SK-N-SH (cell line): Measurements from ENCODE around the gene TIMM23. TPM values are rescaled to one million over a fixed set of nuclear protein-coding genes. Genes with fewer than 3 reads are reported as not detected.

Experiments used
- CTCF ChIA-PET: fragments of 300-600, 350-600 bp; formaldehyde crosslinking; extraction: SDS; loops from one replicate; lab custom pipeline; 2021; lab: Yijun Ruan, JAX
- POLR2A ChIA-PET: fragments of 350-600 bp; sonication (Branson Sonifier 250); formaldehyde crosslinking; extraction: SDS; loops from one replicate; lab custom pipeline; 2020; ENCODE audit warnings: antibody characterized with exemption, inconsistent platforms; lab: Yijun Ruan, JAX
- DNase-seq: peaks from one replicate; pipeline ENCODE4 v3.0.0; 2012
- H2AFZ ChIP-seq: fragments of 200-600 bp; sonication (generic); 2 replicates; pipeline ENCODE4 v1.8.1; 2016; ENCODE audit warnings: antibody characterized with exemption, mild to moderate bottlenecking, low read depth
- H3F3A ChIP-seq: fragments of 200-600 bp; sonication (generic); replicated peaks from 2 replicates; pipeline ENCODE3; 2016; ENCODE audit warnings: antibody characterized with exemption, mild to moderate bottlenecking; ENCODE audit not compliant: insufficient read depth
- H3K27ac ChIP-seq, 2 experiments: fragments of 200-500 bp in 1 of 2; fragments of 200-600 bp in 1 of 2; sonication (Bioruptor generic) in 1 of 2; sonication (generic), shearing (Covaris generic) in 1 of 2; 2 replicates each; pipeline versions ENCODE4 v1.5.1 to v1.6.1; 2014 to 2016; ENCODE audit warnings: low read depth in 2 of 2, inconsistent platforms in 1 of 2, low read length in 1 of 2, mild to moderate bottlenecking in 1 of 2, mixed read lengths in 1 of 2
- H3K27me3 ChIP-seq: fragments of 200-600 bp; sonication (generic), shearing (Covaris generic); 2 replicates; pipeline ENCODE4 v1.6.1; 2016; ENCODE audit warnings: mixed run types; ENCODE audit not compliant: insufficient read depth
- H3K36me3 ChIP-seq, 2 experiments: fragments of 200-500 bp in 1 of 2; fragments of 200-600 bp in 1 of 2; sonication (Bioruptor generic) in 1 of 2; sonication (generic) in 1 of 2; replicated peaks in 1 of 2; 2 replicates each; pipeline versions ENCODE3 to v1.5.1; 2014 to 2016; ENCODE audit warnings: low read length in 1 of 2, mild to moderate bottlenecking in 1 of 2; ENCODE audit not compliant: insufficient read depth in 2 of 2, control insufficient read depth in 1 of 2
- H3K4me1 ChIP-seq, 2 experiments: fragments of 200-500 bp in 1 of 2; fragments of 200-600 bp in 1 of 2; sonication (Bioruptor generic) in 1 of 2; sonication (generic), shearing (Covaris generic) in 1 of 2; 2 replicates each; pipeline versions ENCODE4 v1.5.1 to v1.6.1; 2014 to 2016; ENCODE audit warnings: low read depth in 1 of 2, low read length in 1 of 2, mixed run types in 1 of 2; ENCODE audit not compliant: insufficient read depth in 2 of 2, control insufficient read depth in 1 of 2
- H3K4me2 ChIP-seq: fragments of 200-600 bp; sonication (generic), shearing (Covaris generic); 2 replicates; pipeline ENCODE4 v1.6.1; 2017; ENCODE audit warnings: mixed run types
- H3K4me3 ChIP-seq, 2 experiments: fragments of 200-500 bp in 1 of 2; fragments of 200-600 bp in 1 of 2; sonication (Bioruptor generic) in 1 of 2; sonication (generic), shearing (Covaris generic) in 1 of 2; 2 replicates each; pipeline versions ENCODE4 v1.5.1 to v1.8.1; 2014 to 2016; ENCODE audit warnings: low read depth in 2 of 2, inconsistent platforms in 1 of 2, low read length in 1 of 2, mild to moderate bottlenecking in 1 of 2, mixed read lengths in 1 of 2, moderate library complexity in 1 of 2
- H3K79me2 ChIP-seq: fragments of 200-600 bp; sonication (generic); 2 replicates; pipeline ENCODE4 v1.8.1; 2017; ENCODE audit warnings: mild to moderate bottlenecking; ENCODE audit not compliant: insufficient read depth
- H3K9ac ChIP-seq: fragments of 200-600 bp; sonication (generic); 2 replicates; pipeline ENCODE4 v1.6.1; 2017; ENCODE audit warnings: mixed run types
- H3K9me2 ChIP-seq: fragments of 200-600 bp; sonication (generic); 2 replicates; pipeline ENCODE4 v1.6.1; 2017; ENCODE audit warnings: mixed run types
- H3K9me3 ChIP-seq: fragments of 200-600 bp; sonication (generic); 2 replicates; pipeline ENCODE4 v1.6.1; 2017; ENCODE audit warnings: mixed run types, mild to moderate bottlenecking, moderate library complexity
- H4K20me1 ChIP-seq: fragments of 200-600 bp; sonication (generic); 2 replicates; pipeline ENCODE4 v1.6.1; 2017; ENCODE audit warnings: mild to moderate bottlenecking, mixed run types; ENCODE audit not compliant: insufficient read depth
- CHD2 ChIP-seq: fragments of 150-350 bp; IDR thresholded peaks from 2 replicates; pipeline ENCODE4 v1.6.1; 2018; ENCODE audit warnings: low read length; ENCODE audit not compliant: partially characterized antibody
- ELF1 ChIP-seq: IDR thresholded peaks from 2 replicates; pipeline ENCODE4 v1.4.0; 2012
- EP300 ChIP-seq, 2 experiments: IDR thresholded peaks; 2 replicates each; pipeline versions ENCODE4 v1.4.0 to v1.6.1; 2012; ENCODE audit warnings: borderline replicate concordance in 1 of 2, low read depth in 1 of 2, low read length in 1 of 2
- EZH2phosphoT487 ChIP-seq: fragments of 200-600 bp; sonication (generic); IDR thresholded peaks from 2 replicates; pipeline ENCODE4 v1.6.1; 2017; ENCODE audit warnings: low read depth, mixed run types, mild to moderate bottlenecking, antibody characterized with exemption, moderate library complexity, borderline replicate concordance
- FOSL2 ChIP-seq: IDR thresholded peaks from 2 replicates; pipeline ENCODE4 v1.4.0; 2012; ENCODE audit warnings: low read depth, mild to moderate bottlenecking, moderate library complexity, borderline replicate concordance
- FOXJ3 ChIP-seq: sonication (generic); formaldehyde crosslinking; IDR thresholded peaks from 2 replicates; pipeline ENCODE4 v1.5.1; 2020; ENCODE audit warnings: mild to moderate bottlenecking, missing genetic modification reagents
- FOXM1 ChIP-seq: IDR thresholded peaks from 2 replicates; pipeline ENCODE4 v1.4.0; 2012; ENCODE audit warnings: low read depth, mild to moderate bottlenecking
- IRF3 ChIP-seq: fragments of 150-350 bp; IDR thresholded peaks from 2 replicates; pipeline ENCODE4 v1.6.1; 2016; ENCODE audit warnings: mild to moderate bottlenecking, low read depth, low read length
- NFIC ChIP-seq: IDR thresholded peaks from 2 replicates; pipeline ENCODE4 v1.4.0; 2012; ENCODE audit warnings: borderline replicate concordance
- NRF1 ChIP-seq: IDR thresholded peaks from 2 replicates; pipeline ENCODE4 v1.6.1; 2012; ENCODE audit warnings: low read depth, mild to moderate bottlenecking, low read length
- PBX3 ChIP-seq: IDR thresholded peaks from 2 replicates; pipeline ENCODE4; 2012
- POLR2AphosphoS5 ChIP-seq: IDR thresholded peaks from 2 replicates; pipeline ENCODE4 v1.6.1; 2012; ENCODE audit warnings: low read depth, low read length
- RAD21 ChIP-seq: IDR thresholded peaks from 2 replicates; pipeline ENCODE4 v1.6.1; 2012; ENCODE audit warnings: mild to moderate bottlenecking, low read length
- REST ChIP-seq: IDR thresholded peaks from 2 replicates; pipeline ENCODE4 v1.6.1; 2012; ENCODE audit warnings: mild to moderate bottlenecking, low read depth, low read length, moderate library complexity
- RXRA ChIP-seq: IDR thresholded peaks from 2 replicates; pipeline ENCODE4 v1.4.0; 2012; ENCODE audit warnings: low read depth, mild to moderate bottlenecking, borderline replicate concordance
- SMC3 ChIP-seq: IDR thresholded peaks from 2 replicates; pipeline ENCODE4 v1.6.1; 2012; ENCODE audit warnings: low read depth, low read length, improper control_type of control experiment
- TAF1 ChIP-seq: IDR thresholded peaks from 2 replicates; pipeline ENCODE4 v1.6.1; 2012; ENCODE audit warnings: low read depth, mild to moderate bottlenecking, low read length, moderate library complexity, borderline replicate concordance
- TCF12 ChIP-seq: IDR thresholded peaks from 2 replicates; pipeline ENCODE4 v1.4.0; 2012
- USF1 ChIP-seq: IDR thresholded peaks from 2 replicates; pipeline ENCODE4 v1.4.0; 2012; ENCODE audit warnings: low read depth, borderline replicate concordance
- YY1 ChIP-seq: IDR thresholded peaks from 2 replicates; pipeline ENCODE4 v1.4.0; 2012; ENCODE audit warnings: low read depth, mild to moderate bottlenecking
- WGBS: methylation state at CpG from one replicate; pipeline ENCODE4 v1.1.6; 2017; ENCODE audit warnings: low lambda C conversion rate; 5-methylcytosine and 5-hydroxymethylcytosine counted together
- polyA plus RNA-seq, 3 experiments: library from polyadenylated mRNA; depleted of rRNA; stranded (reverse); fragments of >200 nt; gene quantifications; 2 replicates each; pipeline ENCODE4 v1.2.3, GENCODE V29; 2012
- TF ChIP-seq, protein P1 (sequence below): IDR thresholded peaks from 2 replicates; pipeline ENCODE4 v1.4.0; 2012; ENCODE audit warnings: low read depth

TIMM23 gene
- polyA plus RNA-seq, 1 of the 3 experiments (the other 2 are of a cell fraction): 87.0 TPM

- ChIA-PET CTCF (no interaction called here), POLR2A (no interaction called here)
- H3F3A ChIP-seq: peaks cover 14% of the 10 kb centered on the region
- H3K9ac ChIP-seq: no peak overlapping the region
- H3K4me2 ChIP-seq: no peak overlapping the region
- DNase-seq: no peak
- H4K20me1 ChIP-seq: peaks cover 30% of the 10 kb centered on the region
- H2AFZ ChIP-seq: no peak overlapping the region
- WGBS: 89% methylated on average over 3 of the region's 3 CpGs
- no peaks in the 10 kb centered on the region for H3K9me3 ChIP-seq
- H3K79me2 ChIP-seq: peaks cover 95% of the 10 kb centered on the region
- no peaks in the 10 kb centered on the region for H3K27me3 ChIP-seq
- no peaks in the 10 kb centered on the region for H3K9me2 ChIP-seq
- peaks cover 8 to 22% of the 10 kb centered on the region in 2 experiments for H3K4me1 ChIP-seq
- H3K4me3 ChIP-seq: no peak overlapping the region
- H3K27ac ChIP-seq: no peak overlapping the region
- H3K36me3 ChIP-seq: peaks cover 12 to 17% of the 10 kb centered on the region in 2 experiments
- TF ChIP-seq SMC3 (no peak), EP300 (IDR thresholded peaks at IDR 0.05; ENCODE audit: borderline replicate concordance in 1 of 2, low read depth in 1 of 2, low read length in 1 of 2) (no peak), RAD21 (no peak), IRF3 (no peak)
Measured at GRCh38 chr10:46020344-46020657, 48.0 kb downstream of the TIMM23 start.

- Histone ChIP-seq H3K4me1 (peaks cover 8 to 18% of the 10 kb centered on the region in 2 experiments), H3K27me3 (no peaks in the 10 kb centered on the region), H3K4me2 (peak overlapping the region; percentile 85), H3K9ac (peak overlapping the region; percentile 68), H4K20me1 (peaks cover 45% of the 10 kb centered on the region), H3K9me3 (no peaks in the 10 kb centered on the region), H2AFZ (peak overlapping the region; percentile 75), H3K36me3 (peaks cover 5 to 6% of the 10 kb centered on the region in 2 experiments), H3K4me3 (peak overlapping the region; percentile 79 to 82), H3K27ac (peak overlapping the region; percentile 71 to 86), H3K79me2 (peaks cover 95% of the 10 kb centered on the region), H3F3A (peaks cover 14% of the 10 kb centered on the region), H3K9me2 (no peaks in the 10 kb centered on the region)
- WGBS: 3% methylated on average over 23 of the region's 49 CpGs
- peak; percentile 94 for DNase-seq
- ChIA-PET POLR2A (interaction anchor here (0.8 kb wide), 1 partner anchor 18 kb away, joined by 3 read pairs; no protein-coding TSS in a partner anchor), CTCF (no interaction called here)
- TF ChIP-seq NRF1 (no peak; the same call in 1 of the 2 replicates), YY1 (no peak), PBX3 (0 out of 2 replicates have a peak, but pooled peaks have one; percentile 11), ELF1 (no peak), TAF1 (no peak), FOSL2 (peak; percentile 39; the same call in 1 of the 2 replicates), NFIC (no peak), RAD21 (0 out of 2 replicates have a peak, but pooled peaks have one; percentile 24), SMC3 (no peak), POLR2AphosphoS5 (no peak), FOXJ3 (CRISPR knock-in tag) (no peak), CHD2 (peak; percentile 13), REST (no peak), FOXM1 (no peak), USF1 (0 out of 2 replicates have a peak, but pooled peaks have one; percentile 21), EZH2phosphoT487 (no peak), RXRA (peak; percentile 33; the same call in 1 of the 2 replicates), TCF12 (no peak)
- TF ChIP-seq, protein P1, sequence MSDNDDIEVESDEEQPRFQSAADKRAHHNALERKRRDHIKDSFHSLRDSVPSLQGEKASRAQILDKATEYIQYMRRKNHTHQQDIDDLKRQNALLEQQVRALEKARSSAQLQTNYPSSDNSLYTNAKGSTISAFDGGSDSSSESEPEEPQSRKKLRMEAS: 0 out of 2 replicates have a peak, but pooled peaks have one; percentile 38
Measured at GRCh38 chr10:46022978-46023702, 50.9 kb downstream of the TIMM23 start.
